ENCODE data around the gene MYO5A.

The MYO5A gene

GRCh38 chr15:52326756-52327155, 201.9 kb downstream of the MYO5A start:
- no peak for TF ChIP-seq EZH2 (optimal IDR thresholded peaks at IDR 0.05; ENCODE audit: low read depth, low read length)
- TF ChIP-seq CTCF (IDR thresholded peaks at IDR 0.05; ENCODE audit: low read length): no peak
- TF ChIP-seq EZH2phosphoT487 (IDR thresholded peaks at IDR 0.05; ENCODE audit: low read length): no peak
- Histone ChIP-seq H3K27ac (ENCODE audit: low read length) (no peak overlapping the region), H2AFZ (ENCODE audit: low read length) (no peak overlapping the region)

GRCh38 chr15:52324109-52324508, 204.6 kb downstream of the MYO5A start:
- Histone ChIP-seq H3K27me3 (replicated peaks; ENCODE audit: insufficient read depth, low read length) (no peaks in the 10 kb centered on the region), H3K9me3 (replicated peaks; ENCODE audit: insufficient read depth, low read length) (no peaks in the 10 kb centered on the region), H3K79me2 (ENCODE audit: low read length) (no peaks in the 10 kb centered on the region), H3K27ac (ENCODE audit: low read length) (no peak overlapping the region), H3K9ac (ENCODE audit: low read length) (no peak overlapping the region), H4K20me1 (ENCODE audit: insufficient read depth, low read length) (no peaks in the 10 kb centered on the region), H3K4me1 (ENCODE audit: low read length) (peaks cover 2% of the 10 kb centered on the region), H3K9me2 (replicated peaks; ENCODE audit: insufficient read depth, low read length) (no peaks in the 10 kb centered on the region), H3K4me3 (ENCODE audit: low read length) (no peak overlapping the region), H3F3A (ENCODE audit: insufficient read depth, low read length) (no peaks in the 10 kb centered on the region), H3K36me3 (replicated peaks; ENCODE audit: insufficient read depth, low read length) (peaks cover 5% of the 10 kb centered on the region), H2AFZ (ENCODE audit: low read length) (no peak overlapping the region), H3K4me2 (ENCODE audit: low read depth, low read length) (no peak overlapping the region)
- TF ChIP-seq EZH2 (optimal IDR thresholded peaks at IDR 0.05; ENCODE audit: low read depth, low read length): no peak
- no peak for TF ChIP-seq EZH2phosphoT487 (IDR thresholded peaks at IDR 0.05; ENCODE audit: low read length)
- no peak for TF ChIP-seq CTCF (IDR thresholded peaks at IDR 0.05; ENCODE audit: low read length)
- DNase-seq: no peak

More at GRCh38 chr15:52326756-52327155, 201.9 kb downstream of the MYO5A start:
- Histone ChIP-seq H3F3A (ENCODE audit: insufficient read depth, low read length) (peaks cover 13% of the 10 kb centered on the region), H3K36me3 (replicated peaks; ENCODE audit: insufficient read depth, low read length) (peaks cover 5% of the 10 kb centered on the region), H3K4me2 (ENCODE audit: low read depth, low read length) (no peak overlapping the region), H3K27me3 (replicated peaks; ENCODE audit: insufficient read depth, low read length) (no peaks in the 10 kb centered on the region), H3K9ac (ENCODE audit: low read length) (no peak overlapping the region), H3K9me3 (replicated peaks; ENCODE audit: insufficient read depth, low read length) (no peaks in the 10 kb centered on the region), H3K79me2 (ENCODE audit: low read length) (0 out of 2 replicates have a peak, but pooled peaks cover 9% of the 10 kb centered on the region), H3K4me3 (ENCODE audit: low read length) (no peak overlapping the region), H3K9me2 (replicated peaks; ENCODE audit: insufficient read depth, low read length) (no peaks in the 10 kb centered on the region), H3K4me1 (ENCODE audit: low read length) (peaks cover 24% of the 10 kb centered on the region), H4K20me1 (ENCODE audit: insufficient read depth, low read length) (no peaks in the 10 kb centered on the region)
- DNase-seq: no peak

- H3K27me3 ChIP-seq (replicated peaks; ENCODE audit: insufficient read depth, low read length): no peaks in the 10 kb centered on the region
- no peak for DNase-seq
- no peaks in the 10 kb centered on the region for H4K20me1 ChIP-seq (ENCODE audit: insufficient read depth, low read length)
- TF ChIP-seq EZH2 (optimal IDR thresholded peaks at IDR 0.05; ENCODE audit: low read depth, low read length) (no peak), EZH2phosphoT487 (IDR thresholded peaks at IDR 0.05; ENCODE audit: low read length) (no peak), CTCF (IDR thresholded peaks at IDR 0.05; ENCODE audit: low read length) (no peak)
- peaks cover 21% of the 10 kb centered on the region for H3K36me3 ChIP-seq (replicated peaks; ENCODE audit: insufficient read depth, low read length)
- H3K79me2 ChIP-seq (ENCODE audit: low read length): no peaks in the 10 kb centered on the region
- no peaks in the 10 kb centered on the region for H3K9me3 ChIP-seq (replicated peaks; ENCODE audit: insufficient read depth, low read length)
- H3K27ac ChIP-seq (ENCODE audit: low read length): no peak overlapping the region
- no peak overlapping the region for H3K9ac ChIP-seq (ENCODE audit: low read length)
- H3F3A ChIP-seq (ENCODE audit: insufficient read depth, low read length): no peaks in the 10 kb centered on the region
- H3K9me2 ChIP-seq (replicated peaks; ENCODE audit: insufficient read depth, low read length): no peaks in the 10 kb centered on the region
- no peak overlapping the region for H3K4me3 ChIP-seq (ENCODE audit: low read length)
- H3K4me1 ChIP-seq (ENCODE audit: low read length): no peaks in the 10 kb centered on the region
- H2AFZ ChIP-seq (ENCODE audit: low read length): no peak overlapping the region
- no peak overlapping the region for H3K4me2 ChIP-seq (ENCODE audit: low read depth, low read length)
These were observed 209.8 kb downstream of the MYO5A start for GRCh38 chr15:52318729-52319500.

Data from MM.1S (cell line).